WTC11 (cell line): ENCODE measurements around the gene PLEKHN1.

Experiments used
- CBFB ChIP-seq: sonication (generic); formaldehyde crosslinking; IDR thresholded peaks from 2 replicates; pipeline ENCODE4 v1.8.1; 2022; ENCODE audit warnings: mild to moderate bottlenecking, low read depth, missing genetic modification reagents
- TF ChIP-seq, protein P1 (sequence below): sonication (generic); formaldehyde crosslinking; IDR thresholded peaks from 2 replicates; pipeline ENCODE4 v1.8.1; 2022; ENCODE audit warnings: low read depth, mild to moderate bottlenecking, moderate library complexity, missing genetic modification reagents, borderline replicate concordance
- TF ChIP-seq, protein P2 (sequence below): sonication (generic); formaldehyde crosslinking; IDR thresholded peaks from 2 replicates; pipeline ENCODE4 v1.8.1; 2023; ENCODE audit warnings: mild to moderate bottlenecking, missing genetic modification reagents, moderate library complexity

DNA sequence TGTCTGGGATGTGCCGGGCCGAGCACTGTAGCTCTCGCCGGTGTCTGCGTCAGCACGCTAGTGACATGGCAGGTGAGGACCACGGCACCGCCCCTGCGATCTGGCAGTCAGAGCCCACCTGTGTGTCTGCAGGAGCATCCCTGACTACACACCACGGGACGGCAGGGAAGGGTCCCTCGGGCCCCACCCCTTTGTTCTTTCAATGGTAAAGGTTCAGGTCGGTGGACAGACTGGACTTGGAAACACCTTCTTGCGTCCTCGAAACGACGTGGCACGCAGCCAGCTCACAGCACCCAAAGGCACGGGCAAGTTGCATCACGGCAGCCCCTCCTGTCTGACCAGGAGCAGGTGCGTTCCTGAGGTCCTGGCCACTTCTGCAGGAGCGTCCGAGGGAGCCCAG is 46.3 kb upstream of the PLEKHN1 start:
- TF ChIP-seq, protein P1, sequence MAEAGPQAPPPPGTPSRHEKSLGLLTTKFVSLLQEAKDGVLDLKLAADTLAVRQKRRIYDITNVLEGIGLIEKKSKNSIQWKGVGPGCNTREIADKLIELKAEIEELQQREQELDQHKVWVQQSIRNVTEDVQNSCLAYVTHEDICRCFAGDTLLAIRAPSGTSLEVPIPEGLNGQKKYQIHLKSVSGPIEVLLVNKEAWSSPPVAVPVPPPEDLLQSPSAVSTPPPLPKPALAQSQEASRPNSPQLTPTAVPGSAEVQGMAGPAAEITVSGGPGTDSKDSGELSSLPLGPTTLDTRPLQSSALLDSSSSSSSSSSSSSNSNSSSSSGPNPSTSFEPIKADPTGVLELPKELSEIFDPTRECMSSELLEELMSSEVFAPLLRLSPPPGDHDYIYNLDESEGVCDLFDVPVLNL (CRISPR knock-in tag), result no peak
- TF ChIP-seq CBFB (CRISPR knock-in tag), result no peak
- TF ChIP-seq, protein P2, sequence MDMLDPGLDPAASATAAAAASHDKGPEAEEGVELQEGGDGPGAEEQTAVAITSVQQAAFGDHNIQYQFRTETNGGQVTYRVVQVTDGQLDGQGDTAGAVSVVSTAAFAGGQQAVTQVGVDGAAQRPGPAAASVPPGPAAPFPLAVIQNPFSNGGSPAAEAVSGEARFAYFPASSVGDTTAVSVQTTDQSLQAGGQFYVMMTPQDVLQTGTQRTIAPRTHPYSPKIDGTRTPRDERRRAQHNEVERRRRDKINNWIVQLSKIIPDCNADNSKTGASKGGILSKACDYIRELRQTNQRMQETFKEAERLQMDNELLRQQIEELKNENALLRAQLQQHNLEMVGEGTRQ (CRISPR knock-in tag), result no peak
